ENCODE results near the gene TMEM198. TPM values are rescaled to one million over a fixed set of nuclear protein-coding genes. Genes with fewer than 3 reads are reported as not detected.

Gene TMEM198
- total and polyA plus RNA-seq, 2 donors (not counting 3 experiments of a cell fraction or from before 2014, with no cell fraction given) = not detected

DNA sequence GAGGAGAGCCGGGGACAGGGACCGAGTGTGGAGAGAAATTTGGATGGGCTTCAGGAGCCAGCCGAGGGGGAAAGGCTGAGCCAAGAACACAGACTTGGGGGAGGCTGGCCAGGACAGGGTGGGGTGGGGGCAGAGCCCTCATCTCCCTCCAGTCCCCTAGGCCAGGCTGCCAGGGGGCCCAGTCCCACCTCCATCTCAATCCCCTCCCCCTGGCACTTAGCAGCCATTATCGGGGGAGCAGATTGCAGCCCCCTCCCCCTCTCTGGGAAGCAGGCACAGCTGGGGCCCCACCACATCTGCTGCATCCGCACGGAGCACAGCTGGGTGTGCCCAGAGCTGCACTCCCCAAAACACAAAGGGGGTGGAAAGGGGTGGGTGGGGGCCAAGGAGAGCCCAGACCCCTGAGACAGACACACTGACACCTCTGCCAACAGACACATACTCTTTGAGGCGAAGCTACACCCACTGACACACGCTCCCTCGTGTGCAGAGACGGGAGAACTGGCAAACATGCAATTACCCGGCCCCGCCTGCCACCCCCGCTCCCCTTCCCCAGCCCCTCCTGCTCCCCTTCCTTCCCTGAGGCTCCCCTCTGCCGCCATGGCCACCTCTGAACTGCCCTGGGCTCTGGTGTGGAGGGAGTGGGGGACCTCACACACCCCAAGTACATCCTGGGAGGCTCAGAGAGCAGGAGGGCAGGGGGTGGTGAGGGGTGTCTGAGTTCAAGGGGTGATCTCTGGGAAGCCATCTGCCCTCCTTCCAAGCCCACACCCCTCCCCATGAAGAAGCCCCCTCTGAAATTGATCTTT lies 34.7 kb upstream of the TMEM198 start:
- H3K9ac ChIP-seq (replicated peaks; ENCODE audit: extremely low read depth, insufficient read depth, low read length) = no peak overlapping the region
- no peaks in the 10 kb centered on the region for H3K9me3 ChIP-seq (replicated peaks; ENCODE audit: control insufficient read depth, insufficient read depth, low read length)
- H3K36me3 ChIP-seq (ENCODE audit: control insufficient read depth in 2 of 2, extremely low read depth in 1 of 2, insufficient read depth in 2 of 2, low read length in 2 of 2) = peaks cover 0 to 19% of the 10 kb centered on the region in 2 experiments
- no peaks in the 10 kb centered on the region for H4K20me1 ChIP-seq (replicated peaks; ENCODE audit: control insufficient read depth, extremely low read depth, insufficient read depth, low read length)
- DNase-seq (ENCODE audit: low read depth, low spot score) = no peak
- H3K79me2 ChIP-seq (ENCODE audit: control insufficient read depth, insufficient read depth, low read length) = no peaks in the 10 kb centered on the region
- H3K9me1 ChIP-seq (replicated peaks; ENCODE audit: control insufficient read depth, extremely low read depth, insufficient read depth, low read length) = no peaks in the 10 kb centered on the region
- intact Hi-C loops (cut with micrococcal nuclease) = loop anchor here (1.0 to 2.0 kb wide), 3 partner anchors 11 to 14 kb away; partner anchors contain the start of gene GMPPA
- H3K27me3 ChIP-seq (ENCODE audit: control insufficient read depth in 2 of 2, insufficient read depth in 2 of 2, low read length in 2 of 2) = peaks cover 35 to 37% of the 10 kb centered on the region in 2 experiments
- no peak for FAIRE-seq
- no peaks in the 10 kb centered on the region for H3K4me1 ChIP-seq (ENCODE audit: control insufficient read depth, extremely low read depth, insufficient read depth, low read length)
- POLR2A ChIA-PET = interaction anchor here (1.0 to 1.8 kb wide), 2 partner anchors 10 to 11 kb away, joined by 9 to 20 read pairs; partner anchors contain the start of gene GMPPA
- no peak overlapping the region for H3K4me3 ChIP-seq (replicated peaks in 1 of 3; ENCODE audit: insufficient read depth in 1 of 3, low read depth in 1 of 3, low read length in 3 of 3)
- H3K4me2 ChIP-seq (ENCODE audit: insufficient read depth, low read length) = no peak overlapping the region
- no peak overlapping the region for H3K27ac ChIP-seq (ENCODE audit: insufficient read depth, low read depth, low read length)
- no peak overlapping the region for H2AFZ ChIP-seq (ENCODE audit: low read depth, low read length)
- dilution Hi-C loops (cut with MboI; ENCODE audit: extremely low pct_ligation_motif_present, low sequenced_read_pairs) = no loop called here
- TF ChIP-seq EZH2 (IDR thresholded peaks at IDR 0.05; ENCODE audit: borderline replicate concordance, low read depth, low read length, severe bottlenecking) (no peak), JUN (IDR thresholded peaks at IDR 0.05; ENCODE audit: borderline replicate concordance, insufficient read depth, insufficient read length, low read depth) (no peak), GATA2 (IDR thresholded peaks at IDR 0.05; ENCODE audit: insufficient read depth, insufficient read length, low read depth, low read length) (no peak), POLR2AphosphoS5 (IDR thresholded peaks at IDR 0.05; ENCODE audit: insufficient read depth, low read depth, low read length) (no peak), MYC (IDR thresholded peaks at IDR 0.05; ENCODE audit: low read depth, low read length) (no peak), MAX (IDR thresholded peaks at IDR 0.05; ENCODE audit: insufficient read depth, insufficient read length) (no peak), FOS (IDR thresholded peaks at IDR 0.05; ENCODE audit: borderline replicate concordance, insufficient read depth, low read length) (no peak), POLR2A (IDR thresholded peaks at IDR 0.05; ENCODE audit: low read depth, low read length) (no peak)
- TF ChIP-seq, protein P1, sequence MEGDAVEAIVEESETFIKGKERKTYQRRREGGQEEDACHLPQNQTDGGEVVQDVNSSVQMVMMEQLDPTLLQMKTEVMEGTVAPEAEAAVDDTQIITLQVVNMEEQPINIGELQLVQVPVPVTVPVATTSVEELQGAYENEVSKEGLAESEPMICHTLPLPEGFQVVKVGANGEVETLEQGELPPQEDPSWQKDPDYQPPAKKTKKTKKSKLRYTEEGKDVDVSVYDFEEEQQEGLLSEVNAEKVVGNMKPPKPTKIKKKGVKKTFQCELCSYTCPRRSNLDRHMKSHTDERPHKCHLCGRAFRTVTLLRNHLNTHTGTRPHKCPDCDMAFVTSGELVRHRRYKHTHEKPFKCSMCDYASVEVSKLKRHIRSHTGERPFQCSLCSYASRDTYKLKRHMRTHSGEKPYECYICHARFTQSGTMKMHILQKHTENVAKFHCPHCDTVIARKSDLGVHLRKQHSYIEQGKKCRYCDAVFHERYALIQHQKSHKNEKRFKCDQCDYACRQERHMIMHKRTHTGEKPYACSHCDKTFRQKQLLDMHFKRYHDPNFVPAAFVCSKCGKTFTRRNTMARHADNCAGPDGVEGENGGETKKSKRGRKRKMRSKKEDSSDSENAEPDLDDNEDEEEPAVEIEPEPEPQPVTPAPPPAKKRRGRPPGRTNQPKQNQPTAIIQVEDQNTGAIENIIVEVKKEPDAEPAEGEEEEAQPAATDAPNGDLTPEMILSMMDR (IDR thresholded peaks at IDR 0.05; ENCODE audit: extremely low read depth in 1 of 2, insufficient read depth in 1 of 2, low read depth in 1 of 2, low read length in 2 of 2) = no peak
- no TSS peak for BruUV-seq (replicated peaks)
- CTCF ChIA-PET = interaction anchor here (0.7 to 5.0 kb wide), 22 partner anchors 9 to 134 kb away, joined by 3 to 151 read pairs (median 6); partner anchors contain the start of genes CHPF, DNPEP, GMPPA and STK11IP
